ENCODE measurements around the gene RSPH3.
"Not testable (repeated sequence)": the region's sequence is repeated elsewhere in the genome, so short reads cannot be mapped to it uniquely, and the experiment has no call there.

The RSPH3 gene

GRCh38 chr6:159017757-159018559 is 18.0 kb upstream of the RSPH3 start:
- Histone ChIP-seq H3K9me3 (peaks cover 0 to 11% (median 8%) of the 10 kb centered on the region in 3 donors), H3K4me1 (no peaks in the 10 kb centered on the region), H3K36me3 (peaks cover 0 to 5% (median 0%) of the 10 kb centered on the region in 3 donors), H3K27ac (no peak overlapping the region), H3K4me3 (no peak overlapping the region), H3K27me3 (no peaks in the 10 kb centered on the region)
- intact Hi-C loops (cut with DNase I; ENCODE audit: low total_unique reads), result no loop called here
- no peak for DNase-seq
- no peak for TF ChIP-seq CTCF (IDR thresholded peaks at IDR 0.05)

- Histone ChIP-seq H3K27ac (no peak overlapping the region), H3K4me3 (no peak overlapping the region), H3K4me1 (no peaks in the 10 kb centered on the region), H3K36me3 (peaks cover 0 to 5% (median 0%) of the 10 kb centered on the region in 3 donors), H3K27me3 (no peaks in the 10 kb centered on the region), H3K9me3 (peaks cover 0 to 8% (median 7%) of the 10 kb centered on the region in 3 donors)
- intact Hi-C loops (cut with DNase I; ENCODE audit: low total_unique reads), result no loop called here
- DNase-seq, result no peak
- TF ChIP-seq CTCF (IDR thresholded peaks at IDR 0.05), result no peak
Measured at GRCh38 chr6:159014406-159014805, 14.4 kb upstream of the RSPH3 start.

GRCh38 chr6:159013229-159013628 is 13.2 kb upstream of the RSPH3 start:
- Histone ChIP-seq H3K36me3 (peaks cover 0 to 5% (median 0%) of the 10 kb centered on the region in 3 donors), H3K4me1 (no peaks in the 10 kb centered on the region), H3K4me3 (no peak overlapping the region), H3K27me3 (no peaks in the 10 kb centered on the region), H3K27ac (no peak overlapping the region), H3K9me3 (peaks cover 0 to 8% (median 5%) of the 10 kb centered on the region in 3 donors)
- intact Hi-C loops (cut with DNase I; ENCODE audit: low total_unique reads), result no loop called here
- TF ChIP-seq CTCF (IDR thresholded peaks at IDR 0.05), result no peak
- DNase-seq, result no peak

- DNase-seq, result no peak
- intact Hi-C loops (cut with DNase I; ENCODE audit: low total_unique reads), result no loop called here
- no peaks in the 10 kb centered on the region for H3K27me3 ChIP-seq
- peaks cover 0 to 5% (median 0%) of the 10 kb centered on the region in 3 donors for H3K36me3 ChIP-seq
- H3K9me3 ChIP-seq, result peaks cover 0 to 8% (median 5%) of the 10 kb centered on the region in 3 donors
- H3K27ac ChIP-seq, result no peak overlapping the region
- no peak overlapping the region for H3K4me3 ChIP-seq
- H3K4me1 ChIP-seq, result no peaks in the 10 kb centered on the region
- TF ChIP-seq CTCF (IDR thresholded peaks at IDR 0.05), result no peak
Measured at GRCh38 chr6:159012201-159012600, 12.2 kb upstream of the RSPH3 start.

GRCh38 chr6:159010037-159010612 is 10.1 kb upstream of the RSPH3 start:
- H3K27ac ChIP-seq; intact Hi-C loops (cut with DNase I; ENCODE audit: low total_unique reads); H3K9me3 ChIP-seq; H3K27me3 ChIP-seq; H3K36me3 ChIP-seq; H3K4me1 ChIP-seq; H3K4me3 ChIP-seq; DNase-seq: not testable (repeated sequence)

- no peaks in the 10 kb centered on the region for H3K27me3 ChIP-seq
- no peak overlapping the region for H3K27ac ChIP-seq
- no peaks in the 10 kb centered on the region for H3K4me1 ChIP-seq
- intact Hi-C loops (cut with DNase I; ENCODE audit: low total_unique reads), result no loop called here
- no peaks in the 10 kb centered on the region for H3K36me3 ChIP-seq
- no peak overlapping the region for H3K4me3 ChIP-seq
- DNase-seq, result no peak
- peak in 1 of 2 experiments; percentile 11 for TF ChIP-seq CTCF (IDR thresholded peaks at IDR 0.05)
- H3K9me3 ChIP-seq, result no peaks in the 10 kb centered on the region
Measured at GRCh38 chr6:159008656-159009288, 8.8 kb upstream of the RSPH3 start.
